HG03045 (cell line): ENCODE results near the gene PRR33.
A peak's percentile ranks its signal among the peaks of the same experiment; 100 is the strongest.

Experiments
- ATAC-seq: cut with Tn5 transposase; IDR thresholded peaks from one replicate; pipeline ENCODE4 v1.9.1; 2021; ENCODE audit warnings: mild to moderate bottlenecking, moderate library complexity; ENCODE audit not compliant: unreplicated experiment

Gene PRR33

DNA sequence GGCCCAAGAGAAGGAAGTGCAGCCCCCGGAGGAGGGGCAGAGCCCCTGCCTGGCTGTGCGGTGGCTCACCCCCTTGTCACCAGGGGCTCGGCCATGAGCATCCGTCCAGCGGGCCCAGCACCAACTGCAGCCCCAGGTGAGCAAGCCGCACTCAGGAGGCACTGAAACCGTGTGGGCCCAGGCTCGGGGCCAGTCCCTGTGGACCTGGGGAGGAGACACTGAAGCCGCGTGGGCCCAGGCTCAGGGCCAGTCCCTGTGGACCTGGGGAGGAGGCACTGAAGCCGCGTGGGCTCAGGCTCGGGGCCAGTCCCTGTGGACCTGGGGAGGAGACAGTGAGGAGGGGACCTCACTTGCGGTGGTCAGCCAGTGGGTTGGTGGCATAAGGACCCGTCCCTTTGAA lies 24.9 kb downstream of the PRR33 start:
- ATAC-seq = no peak

DNA sequence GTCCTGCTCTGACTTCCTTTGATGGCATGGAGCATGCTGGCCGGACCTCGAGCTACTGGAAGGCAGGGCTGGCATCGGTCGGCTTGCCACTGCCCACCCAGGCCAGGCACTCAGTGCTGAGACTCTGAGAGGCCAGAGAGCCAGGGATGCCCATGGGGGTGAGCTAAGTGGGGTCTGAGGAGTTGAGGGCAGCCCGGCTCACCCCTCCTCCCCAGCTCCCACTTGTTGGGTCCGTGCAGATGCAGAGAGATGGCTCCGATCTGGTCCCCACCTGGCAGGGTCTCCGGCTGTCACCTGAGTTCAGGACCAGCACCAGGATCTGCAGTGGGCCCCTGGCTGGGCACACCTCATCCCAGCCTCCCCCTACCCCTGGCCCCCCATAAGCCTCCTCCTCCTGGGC lies 25.5 kb downstream of the PRR33 start:
- ATAC-seq = no peak

DNA sequence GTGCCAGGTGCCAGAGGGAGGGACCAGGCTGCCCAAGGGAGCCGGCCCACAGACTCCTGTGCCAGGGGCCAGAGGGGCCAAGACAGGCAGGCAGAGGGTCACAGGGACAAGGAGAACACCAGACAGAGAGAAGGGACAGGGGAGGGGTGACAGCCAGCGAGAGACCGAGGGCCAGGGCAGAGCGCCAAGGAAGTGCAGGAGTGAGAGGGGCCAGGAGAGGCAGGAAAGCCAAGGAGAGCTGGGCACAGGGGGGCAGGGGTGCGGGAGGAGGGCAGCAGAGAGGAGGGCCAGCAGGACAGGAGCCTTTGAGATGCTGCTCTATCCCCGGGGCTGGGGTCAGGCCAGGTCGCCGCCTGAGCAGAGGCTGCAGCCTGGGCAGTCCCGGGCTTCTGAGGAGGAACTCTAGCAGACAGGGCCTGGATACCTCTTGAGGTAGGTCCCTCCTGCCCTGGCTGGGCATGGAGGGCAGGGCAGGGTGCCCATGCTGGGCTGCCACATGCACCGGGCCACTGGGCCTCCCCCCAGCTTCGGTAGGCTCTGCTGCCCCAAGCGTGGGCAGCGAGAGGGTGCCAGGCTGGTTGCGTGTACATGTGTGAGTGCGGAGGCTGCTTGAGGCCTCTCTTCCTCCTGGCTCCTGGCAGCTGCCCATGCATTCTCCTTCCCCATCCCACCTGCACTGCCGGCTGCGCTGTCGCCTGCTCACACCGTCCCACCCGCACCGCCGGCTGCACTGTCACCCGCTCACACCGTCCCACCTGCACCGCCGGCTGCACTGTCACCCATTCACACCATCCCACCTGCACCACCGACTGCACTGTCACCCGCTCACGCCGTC lies 26.6 kb downstream of the PRR33 start:
- no peak for ATAC-seq

DNA sequence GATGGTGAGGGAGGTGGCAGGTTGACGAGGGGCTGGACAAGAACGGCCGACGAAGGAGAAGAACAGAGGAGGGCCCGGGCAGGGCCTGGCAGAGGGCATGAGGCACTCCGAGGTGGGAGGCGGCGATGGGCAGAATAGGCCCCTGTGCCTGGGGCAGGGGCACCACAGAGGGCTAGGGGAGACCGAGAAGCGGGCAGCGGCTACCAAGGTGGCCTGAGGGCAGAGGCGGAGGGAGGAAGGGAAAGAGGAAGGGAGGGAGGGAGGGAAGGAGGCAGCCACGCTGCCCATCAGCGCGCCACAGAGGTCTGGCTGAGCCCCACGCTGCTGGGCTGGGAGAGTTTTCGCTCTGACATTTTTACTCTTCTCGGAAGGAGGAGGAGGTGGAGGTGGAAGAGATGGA lies 27.5 kb downstream of the PRR33 start:
- ATAC-seq = no peak

DNA sequence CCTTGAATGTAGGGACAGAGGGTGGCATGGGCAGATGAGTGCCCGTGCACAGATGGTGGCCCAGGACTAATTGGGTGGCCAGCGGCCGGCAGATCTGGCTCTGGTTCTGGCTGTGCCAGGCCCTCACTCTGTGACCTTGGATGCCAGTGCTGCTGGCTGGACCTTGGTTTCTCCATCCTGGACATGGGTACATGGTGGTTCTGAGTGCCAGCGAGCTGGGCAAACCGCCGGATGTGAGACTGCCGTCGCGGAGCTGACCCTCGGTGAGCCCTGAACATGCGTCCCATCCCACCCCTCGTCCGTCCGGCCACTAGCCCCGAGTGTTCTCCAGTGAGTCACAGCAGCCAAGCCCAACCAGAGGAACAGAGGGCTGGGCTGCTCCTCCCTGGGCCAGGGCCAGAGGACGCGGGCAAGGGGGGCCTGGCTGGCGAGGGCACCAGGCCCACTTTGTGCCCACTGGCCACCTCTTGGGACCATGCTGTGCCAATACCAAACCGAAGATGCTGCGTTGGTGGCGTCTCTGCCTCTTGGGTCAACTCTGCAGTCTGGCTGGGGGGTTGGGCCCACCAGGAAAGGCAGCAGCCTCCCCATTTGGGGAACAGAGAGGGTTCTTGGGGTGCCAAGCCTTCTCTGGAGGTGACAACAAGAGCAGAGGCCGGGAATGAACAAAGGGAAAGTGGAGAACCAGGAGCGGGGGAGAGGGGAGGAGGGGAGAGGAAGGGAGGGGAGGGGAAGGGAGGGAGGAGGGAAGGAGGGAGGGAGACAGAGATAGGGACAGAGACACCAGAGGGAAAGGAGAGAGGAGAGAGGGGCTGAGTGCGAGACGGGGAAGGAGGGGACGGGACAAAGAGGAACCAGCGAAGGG lies 28.1 kb downstream of the PRR33 start:
- ATAC-seq = no peak

DNA sequence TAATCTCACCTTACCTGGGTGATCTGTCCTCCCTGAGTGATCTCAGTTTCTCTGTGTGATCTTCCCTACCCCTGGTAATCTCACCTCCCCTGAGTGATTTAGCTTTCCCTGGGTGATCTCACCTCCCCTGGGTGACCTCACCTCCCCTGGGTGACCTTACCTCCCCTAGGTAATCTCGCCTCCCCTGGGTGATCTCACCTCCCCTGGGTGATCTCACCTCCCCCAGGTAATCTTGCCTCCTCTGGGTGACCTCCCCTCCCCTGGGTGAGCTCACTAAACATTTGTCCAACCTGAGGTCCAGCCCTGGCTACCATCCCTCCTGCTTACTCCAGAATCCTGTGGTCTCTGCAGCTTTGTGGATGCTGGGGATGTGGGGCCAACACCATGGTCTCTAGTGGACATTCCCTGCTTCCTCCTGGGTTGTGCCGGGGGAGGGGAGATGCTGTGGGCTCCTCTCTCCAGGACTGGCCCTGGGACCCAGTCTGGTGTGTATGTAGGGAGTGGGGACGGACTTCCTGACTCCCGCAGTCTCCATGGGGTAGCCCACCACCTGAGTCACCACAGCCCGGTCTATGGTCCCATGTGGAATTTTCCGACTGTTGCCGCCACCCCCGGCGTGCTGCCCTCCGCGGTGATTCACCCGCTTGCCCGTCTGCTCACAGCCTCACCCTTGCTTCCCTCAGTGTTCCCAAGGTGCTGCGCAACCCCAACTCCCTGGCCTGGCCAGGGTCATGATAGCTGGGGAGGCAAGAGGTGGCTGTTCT lies 28.9 kb downstream of the PRR33 start:
- ATAC-seq = no peak

DNA sequence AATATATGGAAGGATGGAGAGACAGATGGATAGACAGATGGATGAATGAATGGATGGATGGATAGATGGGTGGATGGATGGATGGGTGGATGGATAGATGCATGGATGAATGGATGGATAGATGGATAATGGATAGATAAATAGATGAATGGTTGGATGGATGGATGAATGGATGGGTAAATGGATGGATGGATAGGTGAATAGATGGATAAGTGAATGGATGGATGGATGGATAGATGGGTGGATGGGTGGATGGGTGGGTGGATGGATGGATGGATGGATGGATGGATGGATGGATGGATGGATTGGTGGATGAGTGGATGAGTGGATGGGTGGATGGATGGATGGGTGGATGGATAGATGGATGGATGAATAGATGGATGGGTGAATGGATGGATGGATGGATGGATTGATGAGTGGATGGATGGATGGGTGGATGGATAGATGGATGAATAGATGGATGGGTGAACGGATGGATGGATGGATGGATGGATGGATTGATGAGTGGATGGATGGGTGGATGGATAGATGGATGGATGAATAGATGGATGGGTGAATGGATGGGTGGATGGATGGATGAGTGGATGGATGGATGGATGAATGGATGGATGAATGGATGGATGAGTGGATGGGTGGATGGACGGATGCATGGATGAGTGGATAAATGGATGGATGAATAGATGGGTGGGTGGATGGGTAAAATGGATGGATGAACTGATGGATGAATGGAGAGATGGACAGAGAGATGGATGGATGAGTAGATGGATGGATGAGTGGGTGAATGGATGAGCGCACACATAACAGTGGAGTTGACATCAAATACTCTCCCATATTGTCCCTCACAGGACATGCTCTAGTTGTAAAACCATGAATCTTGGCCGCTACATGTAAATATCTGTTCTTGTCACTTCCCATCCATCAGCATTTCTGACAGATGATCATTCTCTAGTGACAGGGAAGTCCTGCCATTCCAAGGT lies 30.0 kb downstream of the PRR33 start:
- no peak for ATAC-seq

DNA sequence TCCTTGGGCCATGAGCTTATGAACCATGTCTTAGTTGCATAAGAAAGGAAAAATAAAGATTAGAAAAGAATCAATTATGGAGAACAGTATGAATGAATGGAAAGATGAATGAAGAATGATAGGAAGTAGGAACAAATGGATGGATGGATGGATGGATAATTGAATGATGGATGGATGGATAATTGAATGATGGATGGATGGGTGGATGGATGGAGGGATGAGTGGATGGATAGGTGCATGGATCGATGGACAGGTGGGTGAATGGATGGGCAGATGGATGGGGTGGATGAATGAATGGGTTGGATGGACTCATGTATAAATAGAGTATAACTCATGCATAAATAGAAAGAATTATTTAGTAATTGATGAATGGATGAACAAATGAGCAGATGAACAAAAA lies 31.6 kb downstream of the PRR33 start:
- ATAC-seq = no peak

DNA sequence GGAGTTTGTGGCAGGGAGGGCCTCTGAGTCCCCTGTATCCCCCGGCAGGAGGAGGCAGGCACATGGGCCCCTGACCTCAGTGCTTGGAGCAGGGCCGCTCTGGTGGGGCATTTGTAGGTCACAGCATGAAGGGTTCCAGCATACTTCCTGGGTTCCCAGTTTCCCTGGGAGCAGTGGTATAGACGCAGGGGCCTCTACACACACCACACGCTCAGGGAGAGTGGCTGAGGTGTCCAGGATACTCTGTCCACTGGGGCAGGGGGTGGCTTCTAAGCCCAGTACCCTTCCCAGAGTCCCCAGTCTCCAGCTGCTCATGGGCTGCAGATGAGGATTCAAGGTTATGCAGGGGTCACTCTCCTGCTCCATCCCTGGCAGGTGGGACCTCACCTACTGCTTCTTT lies 32.7 kb downstream of the PRR33 start:
- ATAC-seq = no peak

DNA sequence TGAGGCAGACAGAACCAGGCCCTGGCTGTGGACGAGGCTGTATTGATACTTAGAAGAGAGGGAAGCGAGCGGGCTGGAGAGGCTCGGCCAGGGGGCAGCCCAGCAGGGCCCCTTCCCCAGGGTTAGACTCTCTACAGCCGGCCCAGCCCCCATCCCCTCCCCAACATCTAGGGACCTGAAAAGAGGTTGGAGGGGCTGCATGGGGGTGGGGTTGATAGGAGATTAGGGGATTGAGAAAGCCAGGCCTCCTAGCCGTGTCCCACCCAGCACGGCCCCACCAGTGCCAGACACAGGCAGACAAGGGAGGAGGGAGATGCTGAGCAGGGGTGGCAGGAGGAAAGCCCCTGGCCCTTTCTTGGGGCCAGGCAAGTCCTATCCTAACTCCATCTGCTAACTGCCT lies 33.1 kb downstream of the PRR33 start:
- ATAC-seq = no peak

DNA sequence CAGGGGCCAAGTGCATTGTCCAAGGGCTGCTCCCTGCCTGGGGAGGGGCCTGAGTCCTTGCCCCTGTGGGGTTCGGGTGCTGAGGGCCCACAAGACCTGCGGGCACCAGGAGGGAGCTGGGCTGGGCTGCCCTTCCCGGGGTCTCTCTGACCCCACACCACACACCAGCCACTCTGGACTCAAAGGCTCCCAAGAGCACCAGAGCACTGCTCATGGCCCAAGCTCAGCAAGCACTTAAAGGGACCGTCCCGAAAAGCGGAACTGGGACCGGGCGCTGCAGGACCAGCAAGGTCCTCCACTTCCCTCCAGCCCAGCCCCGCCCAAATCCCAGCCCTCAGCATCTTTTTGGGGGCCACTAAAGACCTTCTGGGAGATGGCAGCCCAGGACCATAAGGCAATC lies 33.5 kb downstream of the PRR33 start:
- no peak for ATAC-seq

DNA sequence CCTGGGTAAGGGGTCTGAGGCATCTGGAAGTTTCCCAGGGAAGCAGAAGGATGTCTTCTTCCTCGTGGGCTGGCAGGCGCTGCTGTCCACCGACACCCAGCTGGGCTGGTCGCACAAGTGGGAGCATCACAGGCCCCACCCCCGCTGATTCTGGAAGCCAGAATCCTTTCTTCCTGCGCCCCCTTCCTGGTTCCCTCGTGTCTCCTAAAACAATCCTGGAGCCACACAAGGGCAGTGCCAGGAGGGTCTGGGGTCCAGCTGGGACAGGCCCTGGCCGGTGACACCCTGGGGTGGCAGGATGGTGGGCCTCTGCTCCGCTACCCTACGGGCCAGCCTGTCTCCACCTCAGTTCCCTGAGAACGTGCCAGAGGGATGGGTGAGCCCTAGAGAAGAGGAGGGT lies 34.6 kb downstream of the PRR33 start:
- ATAC-seq = no peak

DNA sequence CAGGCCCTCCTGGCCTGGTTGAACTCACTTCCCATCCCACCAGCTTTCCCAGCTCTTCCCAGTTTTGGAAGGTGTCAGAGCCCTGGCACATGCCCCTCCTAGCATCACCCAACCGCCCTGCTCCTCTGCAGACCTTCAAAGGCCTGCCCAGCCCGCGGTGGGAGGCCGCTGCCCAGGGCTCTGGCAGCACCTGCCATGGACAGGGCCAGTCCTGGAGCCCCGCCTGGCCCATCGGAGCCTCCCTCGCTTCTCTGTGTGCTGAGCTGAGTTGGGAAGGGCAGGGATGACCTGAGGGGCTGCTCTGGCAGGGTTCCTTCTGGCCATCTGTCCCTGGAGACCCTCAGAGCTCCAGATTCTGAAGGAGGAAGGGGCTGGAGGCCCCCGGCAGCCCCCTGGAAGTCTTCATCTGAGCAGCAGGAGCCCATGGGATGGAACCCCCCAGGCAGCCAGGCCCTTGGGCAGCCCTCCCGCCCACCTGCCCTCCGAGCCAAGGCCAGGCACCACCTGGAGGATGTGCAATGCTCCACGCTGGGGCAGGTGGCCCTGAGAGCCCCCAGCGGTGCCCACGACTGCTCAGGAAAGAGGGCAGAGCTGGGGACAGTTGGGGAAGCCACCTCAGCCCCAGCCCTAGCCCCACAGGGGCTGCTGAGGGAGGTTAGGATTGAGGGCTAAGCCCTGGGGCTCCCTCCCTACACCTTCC lies 35.2 kb downstream of the PRR33 start:
- ATAC-seq = no peak

DNA sequence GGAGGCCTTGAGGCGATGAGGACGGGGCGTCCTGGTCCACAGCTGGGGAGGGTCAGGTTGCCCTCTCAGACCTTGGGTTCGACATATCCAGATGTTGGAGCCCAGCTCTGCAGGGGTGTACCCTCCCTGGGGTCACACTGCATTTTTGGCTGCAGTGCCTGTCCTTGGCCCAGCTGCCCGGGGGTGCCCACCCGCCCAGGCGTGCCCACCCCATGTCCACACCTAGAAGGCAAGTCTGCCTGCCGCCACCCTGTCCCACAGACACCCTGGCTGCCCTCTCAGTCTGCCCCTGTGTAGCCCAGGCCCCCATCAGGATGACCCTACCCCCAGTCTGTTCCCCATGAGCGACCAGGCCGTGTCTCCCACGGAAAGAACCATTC lies 35.8 kb downstream of the PRR33 start:
- no peak for ATAC-seq

DNA sequence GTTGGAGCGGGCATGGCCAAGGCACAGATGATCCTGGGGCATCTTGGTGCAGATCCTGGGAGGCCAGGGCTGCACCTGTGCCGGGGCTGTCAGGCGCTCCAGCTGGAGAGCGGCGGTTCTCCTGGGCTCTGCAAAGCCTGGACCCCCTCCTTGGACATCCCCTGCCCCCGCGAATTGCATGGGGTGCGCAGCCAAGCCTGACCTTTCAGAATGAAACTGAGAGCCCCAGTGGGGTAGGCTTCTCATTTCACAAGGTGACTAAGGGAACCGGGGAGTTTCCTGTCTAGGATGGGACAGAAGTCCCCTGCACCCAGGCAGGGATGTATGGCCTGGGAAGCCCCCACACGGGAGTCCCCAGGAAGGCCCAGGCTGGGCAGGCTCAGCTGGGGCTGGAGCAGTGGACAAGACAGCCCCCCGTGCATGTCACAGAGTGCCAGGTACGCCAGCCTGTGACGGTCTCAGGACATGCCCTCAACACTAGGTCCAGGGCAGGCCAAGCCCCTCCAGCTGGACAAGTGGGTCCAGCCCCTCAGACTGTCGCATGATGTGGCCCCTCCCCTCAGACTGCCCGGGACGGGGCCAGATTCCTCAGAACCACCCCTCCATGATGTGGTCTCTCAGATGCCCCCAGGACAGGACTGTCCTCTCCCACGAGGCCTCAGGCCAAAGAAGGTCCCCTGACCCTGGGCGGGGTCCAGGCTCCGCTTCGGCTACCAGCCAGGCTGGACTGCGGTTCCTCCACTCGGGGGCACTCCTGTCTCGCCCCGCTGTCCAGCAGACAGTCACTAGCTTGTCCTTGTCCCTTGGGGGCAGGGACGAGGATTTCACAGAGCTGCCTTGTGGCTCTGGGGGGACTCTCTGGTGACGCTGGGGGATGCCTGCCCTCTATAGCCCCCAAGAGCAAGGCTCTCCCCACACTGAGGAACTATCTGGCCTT lies 36.5 kb downstream of the PRR33 start:
- ATAC-seq = peak; percentile 34

DNA sequence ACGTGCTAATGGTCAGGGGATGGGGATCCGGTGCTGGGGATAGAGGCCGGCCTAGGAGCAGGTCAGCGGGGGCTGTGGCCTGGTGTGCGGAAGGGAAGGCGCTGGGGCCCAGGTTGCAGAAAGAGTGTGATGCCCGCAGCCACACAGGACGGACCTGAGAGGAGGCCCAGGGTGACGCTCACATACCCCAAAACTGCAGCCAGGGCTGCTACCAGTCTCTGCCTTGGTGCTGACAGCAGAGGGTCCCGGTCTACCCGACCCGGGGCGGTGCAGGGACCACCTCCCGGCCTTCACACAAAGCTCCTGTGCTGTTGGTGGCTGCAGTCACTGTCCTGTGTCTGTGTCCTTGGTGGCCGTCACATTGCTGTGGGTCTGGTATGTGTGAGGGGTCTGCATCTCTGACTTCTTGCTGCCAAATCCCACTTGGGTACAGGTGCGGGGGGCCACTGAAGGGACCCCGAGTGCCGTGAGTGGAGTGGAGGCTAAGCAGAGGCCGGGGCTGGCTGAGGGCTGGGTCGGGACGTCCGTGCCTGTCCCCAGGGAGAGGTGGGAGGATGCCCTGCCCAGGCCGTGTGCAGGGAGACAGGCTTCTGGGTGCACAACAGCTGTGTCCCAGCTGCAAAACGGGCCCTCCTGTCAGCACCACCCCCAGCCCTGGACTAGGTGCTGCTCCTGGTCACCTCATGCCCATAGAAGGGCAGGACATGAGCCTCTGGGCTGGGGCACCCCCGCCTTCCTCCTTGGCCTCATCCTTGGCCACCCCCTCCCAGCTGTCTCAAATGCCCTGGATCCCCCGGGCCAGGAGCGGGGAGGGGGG lies 37.4 kb downstream of the PRR33 start:
- peak; percentile 22 for ATAC-seq

DNA sequence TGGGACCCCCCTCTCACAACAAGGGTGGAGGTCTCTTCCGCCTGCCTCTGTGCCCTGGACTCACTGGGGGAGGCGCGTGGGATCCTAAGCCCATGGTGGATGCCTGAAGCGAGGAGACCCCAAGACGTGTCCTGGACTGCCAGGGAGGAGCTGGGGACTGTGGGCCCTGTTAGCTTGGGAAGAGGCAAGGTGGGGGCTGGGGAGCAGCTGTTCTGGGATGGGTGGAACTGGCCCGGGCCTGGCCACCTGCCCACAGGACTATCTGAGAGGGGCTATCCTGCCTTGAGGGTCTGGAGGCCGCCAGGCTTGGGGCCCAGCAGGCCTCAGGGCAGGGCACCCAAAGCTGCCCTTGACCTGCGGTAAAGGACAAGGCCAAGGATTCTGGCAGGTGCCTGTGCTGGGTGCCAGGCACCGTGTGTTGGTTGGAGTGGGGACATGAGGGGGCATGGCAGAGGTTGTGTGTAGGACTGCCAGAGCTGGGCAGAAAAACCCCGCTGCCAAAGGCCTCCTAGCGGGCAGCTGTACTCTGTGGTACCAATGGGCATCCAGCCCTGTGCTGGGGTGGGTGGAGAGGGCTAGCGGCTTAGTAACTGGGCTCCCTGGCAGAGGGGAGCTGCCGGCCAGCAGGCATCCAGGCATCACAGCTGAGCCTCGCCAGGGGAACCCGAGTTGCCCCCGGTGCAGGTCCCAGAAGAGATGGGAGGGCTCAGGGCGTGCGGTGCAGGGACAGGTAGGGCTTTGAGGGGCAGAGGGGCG lies 38.1 kb downstream of the PRR33 start:
- no peak for ATAC-seq
